GM23338 (cell line): ENCODE results near the gene SLITRK6. TPM values are rescaled to one million over a fixed set of nuclear protein-coding genes. Genes with fewer than 3 reads are reported as not detected.

Experiments
- ATAC-seq: fragments of 200-7000 bp; cut with Tn5 transposase; 3 replicates; pipeline ENCODE4 v1.9.1; 2020
- DNase-seq: peaks from one replicate; pipeline ENCODE4 v3.0.0-alpha.2; 2015; ENCODE audit warnings: low spot score
- H2AFZ ChIP-seq: fragments of 200-600 bp; sonication (generic); 2 replicates; pipeline ENCODE4 v1.8.0; 2016; ENCODE audit warnings: antibody characterized with exemption, mild to moderate bottlenecking, moderate library complexity
- H3F3A ChIP-seq: fragments of 200-600 bp; sonication (generic); replicated peaks from 2 replicates; pipeline ENCODE4 v1.8.0; 2017; ENCODE audit warnings: antibody characterized with exemption, mixed run types, low read depth
- H3K27ac ChIP-seq: fragments of 200-600 bp; sonication (generic); 2 replicates; pipeline ENCODE4 v1.6.1; 2016; ENCODE audit warnings: low read depth
- H3K27me3 ChIP-seq: fragments of 200-600 bp; sonication (generic); 2 replicates; pipeline ENCODE4 v1.8.0; 2016; ENCODE audit warnings: mild to moderate bottlenecking, mixed run types, moderate library complexity; ENCODE audit not compliant: insufficient read depth
- H3K36me3 ChIP-seq: fragments of 200-600 bp; sonication (generic); 2 replicates; pipeline ENCODE4 v1.8.0; 2016; ENCODE audit warnings: mild to moderate bottlenecking; ENCODE audit not compliant: insufficient read depth
- H3K4me1 ChIP-seq: fragments of 200-600 bp; sonication (generic); 2 replicates; pipeline ENCODE4 v1.8.0; 2016; ENCODE audit warnings: mild to moderate bottlenecking, moderate library complexity; ENCODE audit not compliant: insufficient read depth
- H3K4me2 ChIP-seq: fragments of 200-600 bp; sonication (generic); 2 replicates; pipeline ENCODE4 v1.7.1; 2017; ENCODE audit warnings: mixed run types
- H3K4me3 ChIP-seq: fragments of 200-600 bp; sonication (generic); 2 replicates; pipeline ENCODE4 v1.6.1; 2016; ENCODE audit warnings: mixed run types
- H3K79me2 ChIP-seq: fragments of 200-600 bp; sonication (generic); replicated peaks from 2 replicates; pipeline ENCODE4 v1.8.0; 2017; ENCODE audit warnings: mild to moderate bottlenecking; ENCODE audit not compliant: insufficient read depth
- H3K9me2 ChIP-seq: fragments of 200-600 bp; sonication (generic); 2 replicates; pipeline ENCODE4 v1.8.0; 2017; ENCODE audit not compliant: insufficient read depth
- H4K20me1 ChIP-seq: fragments of 200-600 bp; sonication (generic); replicated peaks from 2 replicates; pipeline ENCODE4 v1.8.0; 2017; ENCODE audit warnings: mild to moderate bottlenecking; ENCODE audit not compliant: insufficient read depth
- H3K27ac Mint-ChIP-seq: 2 replicates; pipeline ENCODE4 v1.8.0; 2020; ENCODE audit warnings: inconsistent platforms, mild to moderate bottlenecking, moderate library complexity, mixed read lengths
- H3K27me3 Mint-ChIP-seq: 3 replicates; pipeline ENCODE4 v1.8.0; 2022; ENCODE audit warnings: low read depth, mild to moderate bottlenecking, moderate library complexity, mixed read lengths, inconsistent platforms; ENCODE audit not compliant: insufficient read depth, poor library complexity
- H3K36me3 Mint-ChIP-seq: 3 replicates; pipeline ENCODE4 v1.8.0; 2021; ENCODE audit warnings: low read depth, mild to moderate bottlenecking, inconsistent platforms, moderate library complexity, mixed read lengths
- H3K4me1 Mint-ChIP-seq: 3 replicates; pipeline ENCODE4 v1.8.0; 2020; ENCODE audit warnings: mild to moderate bottlenecking, inconsistent platforms, mixed read lengths
- H3K4me3 Mint-ChIP-seq: 3 replicates; pipeline ENCODE4 v1.8.0; 2021; ENCODE audit warnings: moderate library complexity, mild to moderate bottlenecking, inconsistent platforms, mixed read lengths
- H3K9me3 Mint-ChIP-seq: 3 replicates; pipeline ENCODE4 v1.8.0; 2020; ENCODE audit warnings: moderate library complexity, mild to moderate bottlenecking, inconsistent platforms, mixed read lengths
- EZH2phosphoT487 ChIP-seq: fragments of 200-600 bp; sonication (generic); IDR thresholded peaks from one replicate; pipeline ENCODE4 v1.8.1; 2018; ENCODE audit warnings: antibody characterized with exemption; ENCODE audit not compliant: unreplicated experiment
- NANOG ChIP-seq: IDR thresholded peaks from 2 replicates; pipeline ENCODE4 v1.6.1; 2016; ENCODE audit warnings: antibody characterized with exemption, borderline replicate concordance
- POLR2AphosphoS5 ChIP-seq: IDR thresholded peaks from 2 replicates; pipeline ENCODE4 v1.6.1; 2016; ENCODE audit warnings: antibody characterized with exemption, low read depth
- STAT1 ChIP-seq: IDR thresholded peaks from one replicate; pipeline ENCODE4 v1.6.1; 2016; ENCODE audit warnings: antibody characterized with exemption; ENCODE audit not compliant: unreplicated experiment
- ZNF331 ChIP-seq: fragments of 250-450 bp; sonication (Bioruptor Pico); IDR thresholded peaks from 2 replicates; pipeline ENCODE4 v1.5.0; 2020; ENCODE audit warnings: low read depth, mild to moderate bottlenecking, moderate library complexity
- polyA plus RNA-seq: library from polyadenylated mRNA; unstranded; fragments of >200 nt; fragmentation: Nextera tagmentation; extraction: Ambion mirVana; gene quantifications from 2 replicates; pipeline ENCODE4 v1.2.1, GENCODE V29; 2016
- total RNA-seq: library from RNA; depleted of rRNA; stranded (reverse); fragments of >200 nt; shearing (Covaris generic); gene quantifications from 2 replicates; pipeline ENCODE4 v1.2.3, GENCODE V29; 2014
- TF ChIP-seq, protein P1 (sequence below), 2 experiments: fragments of 200-600 bp in 1 of 2; sonication (generic) in 1 of 2; conservative IDR thresholded peaks; 2 replicates each; pipeline versions ENCODE4 v1.5.1 to v1.6.1; 2016 to 2017; ENCODE audit warnings: antibody characterized with exemption in 2 of 2, low read depth in 2 of 2, mild to moderate bottlenecking in 2 of 2, moderate library complexity in 1 of 2
- TF ChIP-seq, protein P2 (sequence below): IDR thresholded peaks from one replicate; pipeline ENCODE4 v1.6.1; 2018; ENCODE audit warnings: antibody characterized with exemption; ENCODE audit not compliant: unreplicated experiment
- TF ChIP-seq, protein P3 (sequence below): IDR thresholded peaks from 2 replicates; pipeline ENCODE4 v1.6.1; 2016; ENCODE audit warnings: antibody characterized with exemption

The SLITRK6 gene
- total and polyA plus RNA-seq, 2 experiments from 2014 or later: 0.45 to 1.0 TPM

DNA sequence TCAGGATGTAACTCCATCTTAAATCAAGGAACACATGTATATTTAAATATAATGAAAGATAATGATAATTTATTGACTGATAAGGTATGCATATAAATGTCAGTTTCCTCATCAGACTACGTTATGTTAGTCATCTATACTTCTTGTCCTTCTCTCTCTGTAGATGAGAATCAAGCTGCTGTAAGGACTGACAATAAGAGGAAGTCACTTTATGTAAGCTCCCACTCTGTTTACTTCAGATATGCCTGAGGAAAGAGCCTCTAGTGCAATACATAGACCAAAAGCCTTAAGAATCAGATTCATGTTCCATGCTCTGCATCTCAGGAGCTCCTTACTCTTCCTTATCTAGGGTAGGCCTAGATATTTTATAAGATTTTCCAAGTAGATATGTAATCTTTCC, 9.6 kb upstream of the SLITRK6 start:
- no peak overlapping the region for H3K27ac Mint-ChIP-seq
- no peak overlapping the region for H2AFZ ChIP-seq

DNA sequence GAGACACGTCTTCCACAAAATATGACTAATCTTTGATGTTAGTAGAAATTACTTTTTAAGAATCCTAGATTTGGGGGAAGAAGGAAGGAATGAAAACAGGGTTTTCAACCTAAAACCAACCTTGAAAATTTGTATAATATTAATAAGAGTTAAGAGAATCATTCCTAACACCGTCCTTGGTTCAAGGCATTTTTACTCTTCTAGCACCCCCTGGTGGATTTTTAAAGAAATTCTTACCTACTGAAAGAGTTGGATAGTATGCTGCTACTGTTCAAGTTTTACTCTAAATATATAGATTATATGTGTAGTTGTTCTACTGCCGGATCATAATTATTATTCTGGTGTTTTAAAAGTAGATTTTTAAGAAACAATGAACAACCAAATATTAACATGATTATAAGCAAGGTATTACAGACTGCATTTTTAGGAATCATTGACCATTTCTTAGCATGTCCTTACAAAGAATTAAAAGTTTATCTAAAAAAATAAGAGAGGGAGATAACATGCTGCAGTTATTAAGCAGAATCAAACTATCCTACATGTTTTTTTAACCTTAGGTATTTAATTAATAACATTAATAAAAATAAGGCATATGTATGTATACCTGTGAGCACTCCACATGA, 7.4 kb upstream of the SLITRK6 start:
- H2AFZ ChIP-seq: no peak overlapping the region
- no peak overlapping the region for H3K4me3 Mint-ChIP-seq
- H3K36me3 ChIP-seq: no peaks in the 10 kb centered on the region
- H3K9me2 ChIP-seq: no peaks in the 10 kb centered on the region
- no peaks in the 10 kb centered on the region for H3K9me3 Mint-ChIP-seq
- H3K4me1 ChIP-seq: no peaks in the 10 kb centered on the region
- H3K27me3 Mint-ChIP-seq: no peaks in the 10 kb centered on the region
- H3F3A ChIP-seq: no peaks in the 10 kb centered on the region
- H3K79me2 ChIP-seq: no peaks in the 10 kb centered on the region
- no peak overlapping the region for H3K27ac ChIP-seq
- peak; percentile 65 for ATAC-seq
- H3K27ac Mint-ChIP-seq: no peak overlapping the region
- H3K4me3 ChIP-seq: no peak overlapping the region
- no peaks in the 10 kb centered on the region for H3K4me1 Mint-ChIP-seq
- no peaks in the 10 kb centered on the region for H3K27me3 ChIP-seq
- H3K36me3 Mint-ChIP-seq: no peaks in the 10 kb centered on the region
- DNase-seq: peak; percentile 82
- TF ChIP-seq, protein P1, sequence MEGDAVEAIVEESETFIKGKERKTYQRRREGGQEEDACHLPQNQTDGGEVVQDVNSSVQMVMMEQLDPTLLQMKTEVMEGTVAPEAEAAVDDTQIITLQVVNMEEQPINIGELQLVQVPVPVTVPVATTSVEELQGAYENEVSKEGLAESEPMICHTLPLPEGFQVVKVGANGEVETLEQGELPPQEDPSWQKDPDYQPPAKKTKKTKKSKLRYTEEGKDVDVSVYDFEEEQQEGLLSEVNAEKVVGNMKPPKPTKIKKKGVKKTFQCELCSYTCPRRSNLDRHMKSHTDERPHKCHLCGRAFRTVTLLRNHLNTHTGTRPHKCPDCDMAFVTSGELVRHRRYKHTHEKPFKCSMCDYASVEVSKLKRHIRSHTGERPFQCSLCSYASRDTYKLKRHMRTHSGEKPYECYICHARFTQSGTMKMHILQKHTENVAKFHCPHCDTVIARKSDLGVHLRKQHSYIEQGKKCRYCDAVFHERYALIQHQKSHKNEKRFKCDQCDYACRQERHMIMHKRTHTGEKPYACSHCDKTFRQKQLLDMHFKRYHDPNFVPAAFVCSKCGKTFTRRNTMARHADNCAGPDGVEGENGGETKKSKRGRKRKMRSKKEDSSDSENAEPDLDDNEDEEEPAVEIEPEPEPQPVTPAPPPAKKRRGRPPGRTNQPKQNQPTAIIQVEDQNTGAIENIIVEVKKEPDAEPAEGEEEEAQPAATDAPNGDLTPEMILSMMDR (conservative IDR thresholded peaks at IDR 0.05; ENCODE audit: low read depth in 2 of 2): peak; percentile 55 to 93
- no peak for TF ChIP-seq POLR2AphosphoS5
- TF ChIP-seq, protein P2, sequence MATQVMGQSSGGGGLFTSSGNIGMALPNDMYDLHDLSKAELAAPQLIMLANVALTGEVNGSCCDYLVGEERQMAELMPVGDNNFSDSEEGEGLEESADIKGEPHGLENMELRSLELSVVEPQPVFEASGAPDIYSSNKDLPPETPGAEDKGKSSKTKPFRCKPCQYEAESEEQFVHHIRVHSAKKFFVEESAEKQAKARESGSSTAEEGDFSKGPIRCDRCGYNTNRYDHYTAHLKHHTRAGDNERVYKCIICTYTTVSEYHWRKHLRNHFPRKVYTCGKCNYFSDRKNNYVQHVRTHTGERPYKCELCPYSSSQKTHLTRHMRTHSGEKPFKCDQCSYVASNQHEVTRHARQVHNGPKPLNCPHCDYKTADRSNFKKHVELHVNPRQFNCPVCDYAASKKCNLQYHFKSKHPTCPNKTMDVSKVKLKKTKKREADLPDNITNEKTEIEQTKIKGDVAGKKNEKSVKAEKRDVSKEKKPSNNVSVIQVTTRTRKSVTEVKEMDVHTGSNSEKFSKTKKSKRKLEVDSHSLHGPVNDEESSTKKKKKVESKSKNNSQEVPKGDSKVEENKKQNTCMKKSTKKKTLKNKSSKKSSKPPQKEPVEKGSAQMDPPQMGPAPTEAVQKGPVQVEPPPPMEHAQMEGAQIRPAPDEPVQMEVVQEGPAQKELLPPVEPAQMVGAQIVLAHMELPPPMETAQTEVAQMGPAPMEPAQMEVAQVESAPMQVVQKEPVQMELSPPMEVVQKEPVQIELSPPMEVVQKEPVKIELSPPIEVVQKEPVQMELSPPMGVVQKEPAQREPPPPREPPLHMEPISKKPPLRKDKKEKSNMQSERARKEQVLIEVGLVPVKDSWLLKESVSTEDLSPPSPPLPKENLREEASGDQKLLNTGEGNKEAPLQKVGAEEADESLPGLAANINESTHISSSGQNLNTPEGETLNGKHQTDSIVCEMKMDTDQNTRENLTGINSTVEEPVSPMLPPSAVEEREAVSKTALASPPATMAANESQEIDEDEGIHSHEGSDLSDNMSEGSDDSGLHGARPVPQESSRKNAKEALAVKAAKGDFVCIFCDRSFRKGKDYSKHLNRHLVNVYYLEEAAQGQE: no peak
- TF ChIP-seq, protein P3, sequence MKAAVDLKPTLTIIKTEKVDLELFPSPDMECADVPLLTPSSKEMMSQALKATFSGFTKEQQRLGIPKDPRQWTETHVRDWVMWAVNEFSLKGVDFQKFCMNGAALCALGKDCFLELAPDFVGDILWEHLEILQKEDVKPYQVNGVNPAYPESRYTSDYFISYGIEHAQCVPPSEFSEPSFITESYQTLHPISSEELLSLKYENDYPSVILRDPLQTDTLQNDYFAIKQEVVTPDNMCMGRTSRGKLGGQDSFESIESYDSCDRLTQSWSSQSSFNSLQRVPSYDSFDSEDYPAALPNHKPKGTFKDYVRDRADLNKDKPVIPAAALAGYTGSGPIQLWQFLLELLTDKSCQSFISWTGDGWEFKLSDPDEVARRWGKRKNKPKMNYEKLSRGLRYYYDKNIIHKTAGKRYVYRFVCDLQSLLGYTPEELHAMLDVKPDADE: no peak
- no peak for TF ChIP-seq EZH2phosphoT487
- H4K20me1 ChIP-seq: no peaks in the 10 kb centered on the region
- H3K4me2 ChIP-seq: no peak overlapping the region

More for the DNA sequence above, 9.6 kb upstream of the SLITRK6 start:
- Histone ChIP-seq H3K9me2 (no peaks in the 10 kb centered on the region), H3K4me2 (no peak overlapping the region), H3K79me2 (no peaks in the 10 kb centered on the region), H3K4me1 (no peaks in the 10 kb centered on the region), H3K27me3 (no peaks in the 10 kb centered on the region), H4K20me1 (no peaks in the 10 kb centered on the region), H3F3A (no peaks in the 10 kb centered on the region), H3K4me3 (no peak overlapping the region), H3K36me3 (no peaks in the 10 kb centered on the region), H3K27ac (no peak overlapping the region)
- H3K27me3 Mint-ChIP-seq: no peaks in the 10 kb centered on the region
- DNase-seq (no peak), ATAC-seq (no peak)
- 0 out of 3 replicates have a peak, but pooled peaks cover 3% of the 10 kb centered on the region for H3K36me3 Mint-ChIP-seq
- TF ChIP-seq ZNF331 (CRISPR knock-in tag) (no peak), NANOG (no peak), EZH2phosphoT487 (no peak), STAT1 (no peak)
- no peaks in the 10 kb centered on the region for H3K4me1 Mint-ChIP-seq
- no peak overlapping the region for H3K4me3 Mint-ChIP-seq
- no peaks in the 10 kb centered on the region for H3K9me3 Mint-ChIP-seq
